Activated CD4-positive, alpha-beta T cell treated with anti-CD3 and anti-CD28 coated beads for 4 hours (primary cell): ENCODE data around the gene POLR2L.

ENCODE experiments used
- DNase-seq, 2 donors: peaks; one replicate each; pipeline ENCODE4 v3.0.0-alpha.2; 2020

POLR2L gene

GRCh38 chr11:842370-843002 is at the start of gene POLR2L, which contains the start of gene TSPAN4:
Gene POLR2L (minus strand): TSS chr11:842529. CDS start chr11:842508, 21 bp downstream.
Gene TSPAN4 (plus strand): TSS chr11:842852. CDS start chr11:850305, 7,453 bp downstream.
- DNase-seq, result peak; percentile 87 to 88

- DNase-seq, result no peak
These were observed 48.6 kb upstream of the POLR2L start for GRCh38 chr11:890794-891540.

GRCh38 chr11:889687-890475 is 47.6 kb upstream of the POLR2L start:
- no peak for DNase-seq

- no peak for DNase-seq
These were observed 46.9 kb upstream of the POLR2L start for GRCh38 chr11:889257-889656.

- no peak for DNase-seq
These were observed 46.2 kb upstream of the POLR2L start for GRCh38 chr11:888310-889212.

- no peak for DNase-seq
These were observed 45.3 kb upstream of the POLR2L start for GRCh38 chr11:887589-887988.

- DNase-seq, result no peak
These were observed 44.2 kb upstream of the POLR2L start for GRCh38 chr11:886568-886967.

- no peak for DNase-seq
These were observed 42.3 kb upstream of the POLR2L start for GRCh38 chr11:884578-885070.

GRCh38 chr11:883527-883926 is 41.2 kb upstream of the POLR2L start:
- no peak for DNase-seq

GRCh38 chr11:882596-882995 is 40.3 kb upstream of the POLR2L start:
- no peak for DNase-seq

- no peak for DNase-seq
These were observed 38.1 kb upstream of the POLR2L start for GRCh38 chr11:880447-880846.

- DNase-seq, result no peak
These were observed 35.2 kb upstream of the POLR2L start for GRCh38 chr11:877565-877964.

GRCh38 chr11:876545-876944 is 34.2 kb upstream of the POLR2L start:
- DNase-seq, result no peak

GRCh38 chr11:875769-876301 is 33.5 kb upstream of the POLR2L start:
- DNase-seq, result no peak

GRCh38 chr11:875203-875602 is 32.9 kb upstream of the POLR2L start:
- no peak for DNase-seq

- DNase-seq, result no peak
These were observed 31.4 kb upstream of the POLR2L start for GRCh38 chr11:873706-874105.

- no peak for DNase-seq
These were observed 30.5 kb upstream of the POLR2L start for GRCh38 chr11:872799-873198.

- no peak for DNase-seq
These were observed 29.1 kb upstream of the POLR2L start for GRCh38 chr11:871472-871871.

- DNase-seq, result no peak
These were observed 28.1 kb upstream of the POLR2L start for GRCh38 chr11:870418-870817.

- no peak for DNase-seq
These were observed 27.7 kb upstream of the POLR2L start for GRCh38 chr11:870127-870413.

GRCh38 chr11:869399-870126 is 27.2 kb upstream of the POLR2L start:
- DNase-seq, result no peak

- no peak for DNase-seq
These were observed 26.5 kb upstream of the POLR2L start for GRCh38 chr11:868802-869201.
